ENCODE data around the gene PRR12.

- TF ChIP-seq CTCF (IDR thresholded peaks at IDR 0.05) (no peak), POLR2A (IDR thresholded peaks at IDR 0.05) (no peak)
These were observed 62.5 kb downstream of the PRR12 start for GRCh38 chr19:49653466-49653806.
